T-helper 1 cell treated with Interleukin-12 subunit alpha and Interleukin-12 subunit beta and Interleukin-4 antibody, amounts not matched to agents 30 μg/mL and 1 μg/mL, for 36 hours (primary cell): ENCODE results near the gene MED12L.
A peak's percentile ranks its signal among the peaks of the same experiment; 100 is the strongest.

ENCODE experiments used
- H3K27ac Mint-ChIP-seq: one replicate; pipeline ENCODE4 v1.8.0; 2021; ENCODE audit warnings: mild to moderate bottlenecking, mixed read lengths
- H3K27me3 Mint-ChIP-seq: one replicate; pipeline ENCODE4 v1.8.0; 2021; ENCODE audit warnings: low read depth, mixed read lengths
- H3K36me3 Mint-ChIP-seq: one replicate; pipeline ENCODE4 v1.8.0; 2021; ENCODE audit warnings: low read depth, mixed read lengths
- H3K4me1 Mint-ChIP-seq: one replicate; pipeline ENCODE4 v1.8.0; 2021; ENCODE audit warnings: low read depth, mixed read lengths
- H3K4me3 Mint-ChIP-seq: one replicate; pipeline ENCODE4 v1.8.0; 2021; ENCODE audit warnings: mild to moderate bottlenecking, moderate library complexity, mixed read lengths
- H3K9me3 Mint-ChIP-seq: one replicate; pipeline ENCODE4 v1.8.0; 2021; ENCODE audit warnings: mixed read lengths

MED12L gene

GRCh38 chr3:151268267-151269235, 183.1 kb downstream of the MED12L start:
- Mint-ChIP-seq H3K27me3 (no peaks in the 10 kb centered on the region), H3K27ac (peak overlapping the region; percentile 90), H3K4me3 (peak overlapping the region; percentile 41), H3K9me3 (peaks cover 3% of the 10 kb centered on the region), H3K4me1 (peaks cover 66% of the 10 kb centered on the region), H3K36me3 (peaks cover 28% of the 10 kb centered on the region)

DNA sequence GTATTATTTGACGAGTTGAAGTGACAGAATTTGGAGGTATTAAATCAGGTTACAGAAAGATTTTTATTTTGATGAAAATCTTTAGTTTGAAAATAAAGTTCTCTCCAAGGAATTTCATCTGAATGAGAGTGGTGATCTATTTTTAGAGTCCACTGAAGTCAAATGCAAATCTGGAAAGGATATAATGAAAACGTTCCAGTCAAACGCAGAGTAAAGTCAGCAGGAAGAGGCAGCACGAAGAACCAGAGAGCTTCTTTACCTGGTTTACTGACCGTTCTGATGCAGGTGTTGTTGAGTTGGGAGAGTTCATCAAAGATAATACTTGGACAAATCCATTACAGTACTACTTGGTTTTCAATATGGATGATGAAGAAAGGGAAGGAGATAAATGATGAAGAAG, 184.2 kb downstream of the MED12L start:
- Mint-ChIP-seq H3K4me1 (peaks cover 71% of the 10 kb centered on the region), H3K4me3 (peak overlapping the region; percentile 14), H3K9me3 (peaks cover 3% of the 10 kb centered on the region), H3K27ac (peak overlapping the region; percentile 10), H3K36me3 (peaks cover 25% of the 10 kb centered on the region), H3K27me3 (no peaks in the 10 kb centered on the region)

GRCh38 chr3:151275091-151275490, 189.6 kb downstream of the MED12L start:
- Mint-ChIP-seq H3K27me3 (no peaks in the 10 kb centered on the region), H3K36me3 (peaks cover 14% of the 10 kb centered on the region), H3K4me3 (no peak overlapping the region), H3K27ac (no peak overlapping the region), H3K9me3 (no peaks in the 10 kb centered on the region), H3K4me1 (peaks cover 71% of the 10 kb centered on the region)

GRCh38 chr3:151276038-151276686, 190.7 kb downstream of the MED12L start:
- H3K27me3 Mint-ChIP-seq = no peaks in the 10 kb centered on the region
- H3K4me3 Mint-ChIP-seq = peak overlapping the region; percentile 77
- H3K27ac Mint-ChIP-seq = peak overlapping the region; percentile 88
- peaks cover 13% of the 10 kb centered on the region for H3K36me3 Mint-ChIP-seq
- H3K4me1 Mint-ChIP-seq = peaks cover 69% of the 10 kb centered on the region
- no peaks in the 10 kb centered on the region for H3K9me3 Mint-ChIP-seq

- H3K4me1 Mint-ChIP-seq = peaks cover 64% of the 10 kb centered on the region
- H3K9me3 Mint-ChIP-seq = no peaks in the 10 kb centered on the region
- peak overlapping the region; percentile 88 for H3K27ac Mint-ChIP-seq
- peak overlapping the region; percentile 77 for H3K4me3 Mint-ChIP-seq
- peaks cover 13% of the 10 kb centered on the region for H3K36me3 Mint-ChIP-seq
- H3K27me3 Mint-ChIP-seq = no peaks in the 10 kb centered on the region
These were observed 191.2 kb downstream of the MED12L start for GRCh38 chr3:151276687-151277042.

DNA sequence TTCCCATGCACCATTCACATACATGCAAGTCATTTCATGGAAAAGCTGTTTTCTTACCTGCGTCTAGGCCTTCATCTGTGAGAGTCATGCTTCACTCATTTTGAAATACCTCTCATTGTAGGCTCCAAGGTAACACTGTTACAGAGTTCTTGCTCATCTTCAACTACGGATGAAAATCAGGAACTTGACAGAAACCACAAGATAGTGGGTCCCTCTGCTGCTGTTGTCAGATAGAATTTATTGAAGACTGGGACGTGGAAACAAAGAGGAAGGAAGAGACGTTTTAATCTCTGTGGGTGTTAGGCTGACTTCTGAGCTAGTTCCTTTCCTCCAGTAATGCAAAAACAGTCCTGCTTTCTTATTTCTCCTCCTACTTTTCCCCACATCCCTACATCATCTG, 192.8 kb downstream of the MED12L start, which contains the start of gene P2RY14:
Gene P2RY14, minus strand, starts transcription at position 313 of the 400 bp plus-strand sequence. CDS start 64,226 bp downstream, outside the sequence.
- Mint-ChIP-seq H3K4me1 (peaks cover 68% of the 10 kb centered on the region), H3K27ac (peak within 1 kb of the TSS; percentile 95), H3K9me3 (no peaks in the 10 kb centered on the region), H3K36me3 (peaks cover 13% of the 10 kb centered on the region), H3K4me3 (peak within 1 kb of the TSS; percentile 83), H3K27me3 (no peaks in the 10 kb centered on the region)

DNA sequence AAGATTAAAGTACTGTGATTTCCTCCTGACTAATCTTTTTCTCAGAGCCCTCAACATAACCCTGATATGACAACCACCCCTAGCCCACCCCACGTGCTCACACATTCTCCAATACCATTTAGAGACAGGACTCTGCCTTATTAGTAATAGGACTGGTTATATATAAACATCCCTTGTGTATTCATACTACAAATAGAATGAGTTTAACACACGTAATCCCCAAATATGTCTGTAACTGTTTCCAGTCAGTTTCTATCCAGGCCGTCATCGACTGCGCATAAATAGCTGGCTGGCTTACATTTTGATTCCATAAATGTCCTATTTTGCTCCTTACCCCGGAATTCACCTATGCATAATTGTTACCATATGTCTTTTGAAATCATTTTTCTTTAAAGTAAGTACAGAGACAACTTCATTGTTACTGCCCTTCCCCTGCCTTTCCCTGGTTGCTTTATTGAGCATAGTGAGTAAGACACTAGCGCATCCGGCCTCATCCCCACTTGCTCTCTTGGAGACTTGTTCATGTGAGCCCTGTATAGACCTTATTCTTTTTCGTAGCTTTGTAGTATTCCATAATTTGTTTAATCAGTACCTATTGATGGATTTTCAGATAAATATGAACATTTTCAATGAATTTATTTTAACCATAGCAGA, 196.3 kb downstream of the MED12L start:
- Mint-ChIP-seq H3K4me3 (no peak overlapping the region), H3K36me3 (no peaks in the 10 kb centered on the region), H3K27me3 (no peaks in the 10 kb centered on the region), H3K9me3 (no peaks in the 10 kb centered on the region), H3K27ac (no peak overlapping the region), H3K4me1 (peaks cover 51% of the 10 kb centered on the region)

DNA sequence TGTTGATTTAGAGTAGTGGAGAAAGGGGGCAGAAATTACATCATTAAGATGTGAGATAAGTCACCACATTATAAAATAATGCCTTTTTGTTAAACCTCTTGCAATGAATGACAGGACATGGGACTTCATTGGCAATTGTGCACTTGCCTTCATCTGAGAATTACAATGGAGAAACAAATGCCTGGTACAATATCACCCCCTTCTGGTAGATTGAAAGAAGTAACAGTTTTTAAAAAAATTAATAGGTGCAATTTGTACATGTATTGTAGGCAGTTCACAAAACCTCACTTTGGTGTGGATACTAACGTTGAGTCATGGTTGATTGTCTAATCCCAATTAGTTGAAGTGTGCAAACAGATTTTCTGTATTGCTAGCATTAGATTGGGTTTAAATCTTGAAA, 197.5 kb downstream of the MED12L start:
- Mint-ChIP-seq H3K27me3 (no peaks in the 10 kb centered on the region), H3K4me3 (no peak overlapping the region), H3K4me1 (peaks cover 48% of the 10 kb centered on the region), H3K9me3 (no peaks in the 10 kb centered on the region), H3K36me3 (no peaks in the 10 kb centered on the region), H3K27ac (peak overlapping the region; percentile 37)

DNA sequence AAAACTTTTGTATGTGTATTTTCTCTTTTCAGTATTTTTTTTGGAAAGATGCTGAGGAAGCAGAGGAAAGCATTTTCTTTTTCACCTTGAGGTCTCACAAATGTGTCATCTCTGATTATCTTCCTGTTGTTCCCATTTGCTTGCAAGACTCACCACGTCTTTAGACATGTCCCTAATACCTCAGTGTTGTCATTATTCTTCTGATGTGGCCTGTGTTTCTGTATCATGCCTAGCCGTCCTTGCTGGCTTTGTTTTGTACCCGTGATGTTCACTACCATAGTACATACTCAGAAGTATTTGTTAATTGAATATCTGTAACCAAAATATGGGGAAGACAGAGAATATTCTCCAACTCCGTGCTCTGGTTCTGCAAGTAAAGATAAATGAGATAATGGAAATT, 197.9 kb downstream of the MED12L start:
- Mint-ChIP-seq H3K4me3 (no peak overlapping the region), H3K36me3 (no peaks in the 10 kb centered on the region), H3K27ac (peak overlapping the region; percentile 37), H3K27me3 (no peaks in the 10 kb centered on the region), H3K9me3 (no peaks in the 10 kb centered on the region), H3K4me1 (peaks cover 44% of the 10 kb centered on the region)

GRCh38 chr3:151283907-151284461, 198.5 kb downstream of the MED12L start:
- H3K27me3 Mint-ChIP-seq = peaks cover 4% of the 10 kb centered on the region
- H3K9me3 Mint-ChIP-seq = no peaks in the 10 kb centered on the region
- H3K27ac Mint-ChIP-seq = peak overlapping the region; percentile 68
- peaks cover 38% of the 10 kb centered on the region for H3K4me1 Mint-ChIP-seq
- H3K4me3 Mint-ChIP-seq = peak overlapping the region; percentile 3
- H3K36me3 Mint-ChIP-seq = no peaks in the 10 kb centered on the region

GRCh38 chr3:151285940-151286339, 200.5 kb downstream of the MED12L start:
- Mint-ChIP-seq H3K9me3 (no peaks in the 10 kb centered on the region), H3K27me3 (peaks cover 5% of the 10 kb centered on the region), H3K4me3 (no peak overlapping the region), H3K4me1 (peaks cover 26% of the 10 kb centered on the region), H3K36me3 (no peaks in the 10 kb centered on the region), H3K27ac (no peak overlapping the region)

GRCh38 chr3:151289445-151289844, 204.0 kb downstream of the MED12L start:
- Mint-ChIP-seq H3K27me3 (peaks cover 19% of the 10 kb centered on the region), H3K4me3 (no peak overlapping the region), H3K36me3 (no peaks in the 10 kb centered on the region), H3K27ac (no peak overlapping the region), H3K9me3 (no peaks in the 10 kb centered on the region), H3K4me1 (peaks cover under 1% of the 10 kb centered on the region)

DNA sequence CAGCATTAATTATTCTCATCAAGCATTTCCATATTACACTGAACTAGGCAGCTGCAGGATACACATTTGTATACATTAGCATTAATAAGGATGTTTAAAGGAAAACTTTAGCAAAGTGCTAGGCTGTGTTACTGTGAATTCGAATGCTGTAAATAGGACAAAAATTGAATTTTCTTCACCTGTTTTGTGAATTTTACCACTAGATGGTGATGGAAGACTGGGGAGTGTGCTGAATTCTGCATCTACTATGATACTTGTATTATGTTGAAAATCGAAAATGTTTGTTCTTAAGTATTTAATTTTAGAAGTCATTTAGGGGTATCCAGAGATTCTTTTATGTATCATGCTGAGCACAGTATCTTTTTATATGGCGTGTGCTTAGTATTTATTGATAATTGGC, 205.2 kb downstream of the MED12L start:
- H3K27me3 Mint-ChIP-seq = peaks cover 31% of the 10 kb centered on the region
- H3K36me3 Mint-ChIP-seq = no peaks in the 10 kb centered on the region
- H3K9me3 Mint-ChIP-seq = no peaks in the 10 kb centered on the region
- H3K4me3 Mint-ChIP-seq = no peak overlapping the region
- H3K4me1 Mint-ChIP-seq = no peaks in the 10 kb centered on the region
- no peak overlapping the region for H3K27ac Mint-ChIP-seq

GRCh38 chr3:151293127-151293526, 207.7 kb downstream of the MED12L start:
- Mint-ChIP-seq H3K36me3 (no peaks in the 10 kb centered on the region), H3K9me3 (no peaks in the 10 kb centered on the region), H3K4me3 (no peak overlapping the region), H3K27me3 (peaks cover 47% of the 10 kb centered on the region), H3K27ac (no peak overlapping the region), H3K4me1 (no peaks in the 10 kb centered on the region)
